NK-92 treated with Interleukin-12 subunit alpha and Interleukin-12 subunit beta, amount 100 ng/mL, for 24 hours (cell line): ENCODE data around the gene C1orf198.

ENCODE experiments used
- DNase-seq: peaks from one replicate; lab custom pipeline; 2025; lab: John Stamatoyannopoulos, UW

C1orf198 gene

GRCh38 chr1:230833511-230833910 lies 34.8 kb downstream of the C1orf198 start:
- DNase-seq: no peak

- DNase-seq: no peak
These were observed 35.8 kb downstream of the C1orf198 start for GRCh38 chr1:230832476-230832875.

GRCh38 chr1:230831771-230832170 lies 36.5 kb downstream of the C1orf198 start:
- no peak for DNase-seq

- DNase-seq: no peak
These were observed 39.9 kb downstream of the C1orf198 start for GRCh38 chr1:230828421-230828820.

GRCh38 chr1:230827801-230828200 lies 40.5 kb downstream of the C1orf198 start:
- no peak for DNase-seq

GRCh38 chr1:230827081-230827681 lies 41.1 kb downstream of the C1orf198 start:
- no peak for DNase-seq

- DNase-seq: no peak
These were observed 42.0 kb downstream of the C1orf198 start for GRCh38 chr1:230826166-230826875.

GRCh38 chr1:230825761-230826160 lies 42.6 kb downstream of the C1orf198 start:
- no peak for DNase-seq

- no peak for DNase-seq
These were observed 43.2 kb downstream of the C1orf198 start for GRCh38 chr1:230824919-230825721.

GRCh38 chr1:230824551-230824918 lies 43.8 kb downstream of the C1orf198 start:
- DNase-seq: no peak

- no peak for DNase-seq
These were observed 44.4 kb downstream of the C1orf198 start for GRCh38 chr1:230823931-230824381.

- no peak for DNase-seq
These were observed 44.9 kb downstream of the C1orf198 start for GRCh38 chr1:230823426-230823825.

GRCh38 chr1:230822092-230822581 lies 46.2 kb downstream of the C1orf198 start:
- DNase-seq: no peak

- DNase-seq: no peak
These were observed 47.0 kb downstream of the C1orf198 start for GRCh38 chr1:230821346-230821745.

GRCh38 chr1:230820568-230820967 lies 47.8 kb downstream of the C1orf198 start:
- no peak for DNase-seq

- DNase-seq: no peak
These were observed 48.3 kb downstream of the C1orf198 start for GRCh38 chr1:230819976-230820375.

GRCh38 chr1:230818901-230819300 lies 49.4 kb downstream of the C1orf198 start:
- no peak for DNase-seq

GRCh38 chr1:230818367-230818766 lies 50.0 kb downstream of the C1orf198 start:
- no peak for DNase-seq

GRCh38 chr1:230816018-230816417 lies 52.3 kb downstream of the C1orf198 start:
- no peak for DNase-seq

GRCh38 chr1:230814949-230815692 lies 53.2 kb downstream of the C1orf198 start:
- DNase-seq: no peak

- DNase-seq: no peak
These were observed 55.8 kb downstream of the C1orf198 start for GRCh38 chr1:230812568-230812967.
